ENCODE measurements around the gene PTPN22. TPM values are rescaled to one million over a fixed set of nuclear protein-coding genes. Genes with fewer than 3 reads are reported as not detected.

PTPN22 gene
- total RNA-seq, 4 donors from 2014 or later, result 4.0 to 28.1 (median 11.2) TPM

DNA sequence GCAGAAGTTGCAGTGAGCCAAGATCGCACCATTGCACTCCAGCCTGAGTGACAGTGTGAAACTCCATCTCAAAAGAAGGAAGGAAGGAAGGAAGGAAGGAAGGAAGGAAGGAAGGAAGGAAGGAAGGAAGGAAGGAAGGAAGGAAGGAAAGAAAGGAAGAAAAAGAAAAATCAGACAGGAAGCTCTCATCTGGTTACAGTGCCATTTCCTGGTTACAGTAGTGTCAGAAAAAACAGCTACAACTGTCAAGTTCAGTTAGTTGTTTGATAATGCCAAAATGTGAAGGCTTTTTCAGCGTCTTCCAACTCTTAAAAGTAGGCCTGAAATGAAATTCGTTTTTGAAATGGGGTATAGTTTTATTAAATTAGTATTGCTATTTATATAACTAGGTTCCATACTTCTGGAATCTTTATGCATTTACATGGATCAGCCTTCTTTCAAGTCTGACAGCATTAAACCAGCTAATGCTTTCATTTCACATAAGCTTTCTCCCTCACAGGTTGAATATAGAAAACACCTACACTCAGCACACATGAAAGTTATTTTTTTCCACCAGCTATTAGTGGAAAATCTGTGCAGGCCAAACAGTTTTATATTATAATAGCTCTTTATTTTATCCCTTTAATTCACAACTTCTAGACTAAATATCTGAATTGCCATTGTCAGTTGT is 21.2 kb downstream of the PTPN22 start:
- Histone ChIP-seq H3K36me3 (no peaks in the 10 kb centered on the region), H3K27me3 (no peaks in the 10 kb centered on the region), H3K4me1 (no peaks in the 10 kb centered on the region), H3K27ac (no peak overlapping the region), H3K4me3 (no peak overlapping the region), H3K9me3 (peaks cover 3 to 5% of the 10 kb centered on the region in 2 donors)
- in situ Hi-C loops (cut with MboI; ENCODE audit: low pct_ligation_motif_present in 1 of 4, low pct_unique_long_range_greater_than_20kb in 1 of 4, low sequenced_read_pairs in 3 of 4) (no loop called here), intact Hi-C loops (cut with DNase I; ENCODE audit: low total_unique reads) (no loop called here)
- TF ChIP-seq, protein P1, sequence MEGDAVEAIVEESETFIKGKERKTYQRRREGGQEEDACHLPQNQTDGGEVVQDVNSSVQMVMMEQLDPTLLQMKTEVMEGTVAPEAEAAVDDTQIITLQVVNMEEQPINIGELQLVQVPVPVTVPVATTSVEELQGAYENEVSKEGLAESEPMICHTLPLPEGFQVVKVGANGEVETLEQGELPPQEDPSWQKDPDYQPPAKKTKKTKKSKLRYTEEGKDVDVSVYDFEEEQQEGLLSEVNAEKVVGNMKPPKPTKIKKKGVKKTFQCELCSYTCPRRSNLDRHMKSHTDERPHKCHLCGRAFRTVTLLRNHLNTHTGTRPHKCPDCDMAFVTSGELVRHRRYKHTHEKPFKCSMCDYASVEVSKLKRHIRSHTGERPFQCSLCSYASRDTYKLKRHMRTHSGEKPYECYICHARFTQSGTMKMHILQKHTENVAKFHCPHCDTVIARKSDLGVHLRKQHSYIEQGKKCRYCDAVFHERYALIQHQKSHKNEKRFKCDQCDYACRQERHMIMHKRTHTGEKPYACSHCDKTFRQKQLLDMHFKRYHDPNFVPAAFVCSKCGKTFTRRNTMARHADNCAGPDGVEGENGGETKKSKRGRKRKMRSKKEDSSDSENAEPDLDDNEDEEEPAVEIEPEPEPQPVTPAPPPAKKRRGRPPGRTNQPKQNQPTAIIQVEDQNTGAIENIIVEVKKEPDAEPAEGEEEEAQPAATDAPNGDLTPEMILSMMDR (IDR thresholded peaks at IDR 0.05), result no peak
- TF ChIP-seq POLR2AphosphoS5 (IDR thresholded peaks at IDR 0.05) (no peak), POLR2A (IDR thresholded peaks at IDR 0.05) (no peak), EP300 (IDR thresholded peaks at IDR 0.05; ENCODE audit: low read depth) (no peak)
- DNase-seq, result no peak
- 76 to 79% methylated on average over 2 to 3 of the region's 3 CpGs for WGBS, 2 donors (ENCODE audit: low coverage in 1 of 2)

DNA sequence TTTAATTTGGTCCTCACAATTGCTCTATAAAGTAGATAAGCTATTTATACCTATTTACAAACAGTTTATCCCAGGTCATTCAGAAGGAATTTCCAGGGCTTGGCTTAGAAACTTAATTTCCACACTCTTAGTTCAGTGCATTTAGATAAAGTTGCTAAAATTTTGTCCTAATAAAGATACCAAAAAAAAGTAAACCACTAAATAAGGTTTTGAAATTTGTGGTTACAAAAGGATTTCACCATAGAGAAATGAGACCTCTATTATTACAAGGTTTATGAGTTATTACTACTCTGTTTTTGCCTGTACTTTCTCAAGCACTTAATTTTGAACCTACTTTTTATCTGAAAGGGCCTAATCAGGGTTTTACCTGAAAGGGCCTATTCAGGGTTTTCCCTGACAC is 22.4 kb downstream of the PTPN22 start:
- intact Hi-C loops (cut with DNase I; ENCODE audit: low total_unique reads) (no loop called here), in situ Hi-C loops (cut with MboI; ENCODE audit: low pct_ligation_motif_present in 1 of 4, low pct_unique_long_range_greater_than_20kb in 1 of 4, low sequenced_read_pairs in 3 of 4) (loop anchor here (25.0 kb wide), 2 partner anchors 88 to 438 kb away; partner anchors contain the start of gene HIPK1 (in 1 of the 4))
- Histone ChIP-seq H3K36me3 (no peaks in the 10 kb centered on the region), H3K9me3 (peaks cover 3 to 5% of the 10 kb centered on the region in 2 donors), H3K27me3 (no peaks in the 10 kb centered on the region), H3K27ac (no peak overlapping the region), H3K4me1 (no peaks in the 10 kb centered on the region), H3K4me3 (no peak overlapping the region)
- TF ChIP-seq POLR2AphosphoS5 (IDR thresholded peaks at IDR 0.05) (no peak), POLR2A (IDR thresholded peaks at IDR 0.05) (no peak), EP300 (IDR thresholded peaks at IDR 0.05; ENCODE audit: low read depth) (no peak)
- TF ChIP-seq, protein P1 (IDR thresholded peaks at IDR 0.05), result no peak
- DNase-seq, result no peak

DNA sequence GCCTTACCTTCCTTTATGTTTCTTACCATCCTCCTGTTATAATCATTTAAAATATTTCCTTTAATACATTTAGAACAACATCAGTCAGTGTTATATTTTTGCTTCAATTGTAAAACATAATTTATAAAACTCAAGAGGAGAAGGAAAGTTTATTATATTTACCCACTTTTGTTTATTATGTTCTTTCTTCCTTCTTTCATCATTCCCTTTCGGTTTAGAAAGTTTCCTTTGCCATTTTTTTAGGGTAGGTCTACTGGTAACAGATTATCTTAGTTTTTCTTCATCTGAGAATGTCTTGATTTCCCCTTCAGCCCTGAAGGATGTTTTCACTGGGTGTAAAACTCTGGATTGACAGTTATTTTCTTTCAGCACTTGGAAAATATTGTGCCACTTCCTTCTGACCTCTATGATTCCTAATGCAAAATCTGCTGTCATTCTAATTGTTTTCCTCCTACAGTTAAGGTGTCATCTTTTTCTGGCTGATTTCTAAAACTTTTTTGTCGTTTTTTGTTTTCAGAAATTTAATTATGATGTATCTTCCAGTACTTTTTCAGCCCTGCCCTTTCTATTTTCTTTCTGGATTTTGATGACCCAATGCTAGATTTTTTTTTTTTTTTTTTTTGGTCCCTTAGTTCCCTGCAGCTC is 25.0 kb downstream of the PTPN22 start:
- TF ChIP-seq, protein P1 (IDR thresholded peaks at IDR 0.05), result no peak
- TF ChIP-seq POLR2A (IDR thresholded peaks at IDR 0.05) (no peak), POLR2AphosphoS5 (IDR thresholded peaks at IDR 0.05) (no peak), EP300 (IDR thresholded peaks at IDR 0.05; ENCODE audit: low read depth) (no peak)
- in situ Hi-C loops (cut with MboI; ENCODE audit: low pct_ligation_motif_present in 1 of 4, low pct_unique_long_range_greater_than_20kb in 1 of 4, low sequenced_read_pairs in 3 of 4), result loop anchor here (25.0 kb wide), 2 partner anchors 91 to 441 kb away; partner anchors contain the start of gene HIPK1 (in 1 of the 4)
- H3K27me3 ChIP-seq, result no peaks in the 10 kb centered on the region
- no peaks in the 10 kb centered on the region for H3K4me1 ChIP-seq
- 79 to 90% methylated on average over 1 to 2 of the region's 2 CpGs for WGBS, 2 donors (ENCODE audit: low coverage in 1 of 2)
- no peak overlapping the region for H3K4me3 ChIP-seq
- intact Hi-C loops (cut with DNase I; ENCODE audit: low total_unique reads), result no loop called here
- H3K36me3 ChIP-seq, result no peaks in the 10 kb centered on the region
- peaks cover 3 to 5% of the 10 kb centered on the region in 2 donors for H3K9me3 ChIP-seq
- H3K27ac ChIP-seq, result no peak overlapping the region
- no peak for DNase-seq

DNA sequence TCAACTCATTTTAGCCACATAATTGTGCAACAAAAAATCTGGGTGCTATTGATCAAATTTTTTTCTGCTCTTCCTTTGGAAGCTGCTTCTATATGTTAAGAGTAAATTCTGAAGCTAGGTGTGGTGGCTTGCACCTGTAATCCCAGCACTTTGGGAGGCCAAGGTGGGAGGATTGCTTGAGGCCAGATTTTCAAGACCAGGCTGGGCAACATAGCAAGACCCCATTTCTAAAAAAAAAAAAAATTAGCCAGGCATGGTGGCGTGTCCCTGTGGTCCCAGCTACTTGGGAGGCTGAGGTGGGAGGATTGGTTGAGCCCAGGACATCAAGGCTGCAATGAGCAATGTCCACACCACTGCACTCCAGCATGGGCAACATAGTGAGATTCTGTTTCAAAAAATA is 35.0 kb downstream of the PTPN22 start:
- intact Hi-C loops (cut with DNase I; ENCODE audit: low total_unique reads), result loop anchor here (5.0 kb wide), 1 partner anchor 66 kb away; the partner anchor contains the start of gene AP4B1
- Histone ChIP-seq H3K27me3 (no peaks in the 10 kb centered on the region), H3K9me3 (no peaks in the 10 kb centered on the region), H3K27ac (no peak overlapping the region), H3K4me1 (peaks cover 0 to 8% (median 0%) of the 10 kb centered on the region in 4 donors), H3K4me3 (no peak overlapping the region), H3K36me3 (peaks cover 0 to 5% (median 0%) of the 10 kb centered on the region in 4 donors)
- in situ Hi-C loops (cut with MboI; ENCODE audit: low pct_ligation_motif_present in 1 of 4, low pct_unique_long_range_greater_than_20kb in 1 of 4, low sequenced_read_pairs in 3 of 4), result loop anchor here (10.0 to 25.0 kb wide), 3 partner anchors 68 to 451 kb away; partner anchors contain the start of genes AP4B1 (in 1 of the 4), DCLRE1B (in 1 of the 4) and HIPK1 (in 1 of the 4)
- no peak for DNase-seq
- 80 to 96% methylated on average over 1 of the region's 1 CpG for whole genome bisulfite sequencing, 2 donors (ENCODE audit: low coverage in 1 of 2)
- TF ChIP-seq POLR2A (IDR thresholded peaks at IDR 0.05) (no peak), POLR2AphosphoS5 (IDR thresholded peaks at IDR 0.05) (no peak), EP300 (IDR thresholded peaks at IDR 0.05; ENCODE audit: low read depth) (no peak)
- TF ChIP-seq, protein P1 (IDR thresholded peaks at IDR 0.05), result no peak
